RPMI7951 (cell line): ENCODE data around the gene GOLGA7B. TPM values are rescaled to one million over a fixed set of nuclear protein-coding genes. Genes with fewer than 3 reads are reported as not detected.
"Not testable (repeated sequence)": the region's sequence is repeated elsewhere in the genome, so short reads cannot be mapped to it uniquely, and the experiment has no call there.

Source experiments
- DNase-seq: peaks from one replicate; pipeline ENCODE4 v3.0.0-alpha.2; 2012; ENCODE audit warnings: low read depth
- total RNA-seq: library from RNA; depleted of rRNA; stranded (reverse); fragments of >200 nt; shearing (Covaris generic); gene quantifications from 2 replicates; pipeline ENCODE4 v1.2.3, GENCODE V29; 2014

GOLGA7B gene
- total RNA-seq, 1 experiment from 2014 or later = 3.1 TPM

DNA sequence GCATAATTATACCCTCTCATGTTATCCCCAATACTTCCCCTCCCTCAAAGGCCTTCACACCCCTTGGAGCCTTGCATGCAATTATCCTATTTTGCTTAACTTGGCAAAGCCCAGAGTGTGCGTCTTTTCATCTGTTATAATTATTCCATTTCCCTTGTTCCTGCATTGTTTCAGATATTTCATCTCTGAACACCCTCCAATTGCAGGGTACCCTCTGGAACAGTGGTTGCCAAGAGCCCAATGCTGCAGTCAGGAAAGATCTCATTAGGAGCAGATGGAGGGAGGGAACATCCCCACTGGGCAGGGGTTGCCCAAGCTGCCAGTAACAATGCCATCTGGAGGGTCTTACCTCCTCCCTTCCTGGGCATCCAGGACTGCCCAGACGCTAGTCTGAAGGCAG is 18.4 kb upstream of the GOLGA7B start:
- no peak for DNase-seq

DNA sequence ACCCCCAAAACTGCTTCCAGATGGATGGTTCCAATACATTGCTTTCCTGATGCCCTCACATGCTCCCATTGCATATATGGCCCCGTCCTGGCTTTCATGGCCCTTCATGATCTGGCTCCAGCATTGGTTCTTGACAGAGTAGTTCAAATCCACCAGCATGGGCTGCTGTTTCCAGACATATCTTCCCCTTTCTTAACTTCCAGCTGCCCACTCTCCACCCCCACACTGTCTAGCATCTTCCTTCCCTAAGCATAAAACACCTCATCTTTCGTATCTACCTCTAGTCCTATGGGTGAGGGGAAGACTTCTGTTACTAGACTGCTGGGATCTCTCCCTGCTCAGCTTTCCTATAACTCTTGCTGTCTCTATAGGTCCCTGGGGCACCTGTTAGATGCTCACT is 13.2 kb upstream of the GOLGA7B start:
- DNase-seq = no peak

DNA sequence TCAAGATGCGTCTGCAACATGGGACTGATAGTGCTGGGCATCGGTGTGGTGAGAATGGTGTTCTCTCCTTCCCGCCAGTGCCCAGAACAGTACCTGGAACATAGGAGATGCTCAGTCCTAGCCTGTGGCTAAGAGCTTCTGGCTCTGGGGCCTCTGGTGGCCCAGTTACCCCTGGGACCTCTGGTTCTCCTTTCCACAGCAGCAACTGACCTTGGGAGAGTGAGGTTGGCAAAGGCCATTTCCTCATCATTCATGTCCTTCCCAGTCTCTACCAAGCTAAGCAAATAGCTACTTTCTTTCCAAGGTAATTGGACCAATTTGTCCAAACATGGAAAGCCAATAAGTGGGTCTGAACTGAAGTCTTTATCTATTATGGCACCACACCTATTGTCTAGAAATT is 11.6 kb upstream of the GOLGA7B start:
- no peak for DNase-seq

DNA sequence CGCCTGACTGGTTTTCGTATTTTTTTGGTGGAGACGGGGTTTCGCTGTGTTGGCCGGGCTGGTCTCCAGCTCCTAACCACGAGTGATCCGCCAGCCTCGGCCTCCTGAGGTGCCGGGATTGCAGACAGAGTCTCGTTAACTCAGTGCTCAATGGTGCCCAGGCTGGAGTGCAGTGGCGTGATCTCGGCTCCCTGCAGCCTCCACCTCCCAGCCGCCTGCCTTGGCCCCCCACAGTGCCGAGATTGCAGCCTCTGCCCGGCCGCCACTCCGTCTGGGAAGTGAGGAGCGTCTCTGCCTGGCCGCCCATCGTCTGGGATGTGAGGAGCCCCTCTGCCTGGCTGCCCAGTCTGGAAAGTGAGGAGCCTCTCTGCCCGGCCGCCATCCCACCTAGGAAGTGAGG is 8.5 kb upstream of the GOLGA7B start:
- not testable (repeated sequence) for DNase-seq

DNA sequence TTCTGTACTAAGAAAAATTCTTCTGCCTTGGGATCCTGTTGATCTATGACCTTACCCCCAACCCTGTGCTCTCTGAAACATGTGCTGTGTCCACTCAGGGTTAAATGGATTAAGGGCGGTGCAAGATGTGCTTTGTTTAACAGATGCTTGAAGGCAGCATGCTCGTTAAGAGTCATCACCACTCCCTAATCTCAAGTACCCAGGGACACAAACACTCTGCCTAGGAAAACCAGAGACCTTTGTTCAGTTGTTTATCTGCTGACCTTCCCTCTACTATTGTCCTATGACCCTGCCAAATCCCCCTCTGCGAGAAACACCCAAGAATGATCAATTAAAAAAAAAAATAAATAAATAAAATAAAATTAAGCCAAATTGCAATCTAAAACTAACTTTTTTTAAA is 7.5 kb upstream of the GOLGA7B start:
- not testable (repeated sequence) for DNase-seq

DNA sequence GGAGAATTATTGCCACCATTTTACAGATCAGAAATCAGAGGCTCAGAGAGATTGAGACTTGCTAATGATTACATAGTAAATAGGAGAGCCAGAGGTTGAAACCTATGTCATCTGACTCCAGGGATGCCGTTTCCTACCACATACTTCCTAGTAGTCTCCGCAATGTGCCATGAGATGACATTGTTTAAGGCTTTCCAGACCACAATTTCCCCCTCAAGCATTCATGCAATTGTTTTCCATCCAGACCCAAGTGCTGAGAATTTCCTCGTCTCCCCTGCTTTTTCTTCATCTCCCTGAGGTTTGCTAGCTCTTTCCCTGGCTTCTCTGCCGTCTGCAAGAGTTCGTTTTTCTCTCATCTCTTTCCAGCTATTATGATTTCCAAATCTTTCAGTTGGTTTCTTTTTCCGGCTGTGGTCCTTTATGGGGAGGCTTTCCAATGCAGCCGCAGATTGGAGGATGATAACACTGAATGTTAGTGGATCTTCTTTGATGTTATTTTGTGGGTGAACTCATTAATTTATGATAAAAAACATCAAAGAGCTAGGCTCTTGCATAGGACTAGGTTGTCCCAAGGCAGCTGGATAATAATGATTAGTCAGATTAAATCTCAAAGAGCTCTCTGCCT is 6.9 kb upstream of the GOLGA7B start:
- DNase-seq = peak; percentile 96

DNA sequence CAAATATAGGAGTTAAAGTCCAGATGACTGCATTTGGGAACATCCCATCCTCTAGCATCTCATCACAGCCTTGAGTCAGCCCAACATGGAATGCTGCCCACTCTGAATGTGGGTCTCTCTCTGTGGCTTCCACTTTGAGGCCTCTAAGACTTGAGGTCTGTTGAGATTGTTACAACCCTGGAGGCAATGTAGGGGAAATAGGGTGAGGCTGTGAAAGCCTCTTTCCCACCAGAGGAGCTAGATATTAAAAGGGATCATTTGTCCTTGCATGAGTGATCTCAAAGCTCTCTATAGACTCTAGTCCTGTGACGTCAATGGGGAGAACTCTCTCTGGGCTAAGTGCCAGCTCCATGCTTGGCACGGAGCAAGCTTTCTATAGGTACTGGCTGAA is 6.4 kb upstream of the GOLGA7B start:
- peak; percentile 99 for DNase-seq

DNA sequence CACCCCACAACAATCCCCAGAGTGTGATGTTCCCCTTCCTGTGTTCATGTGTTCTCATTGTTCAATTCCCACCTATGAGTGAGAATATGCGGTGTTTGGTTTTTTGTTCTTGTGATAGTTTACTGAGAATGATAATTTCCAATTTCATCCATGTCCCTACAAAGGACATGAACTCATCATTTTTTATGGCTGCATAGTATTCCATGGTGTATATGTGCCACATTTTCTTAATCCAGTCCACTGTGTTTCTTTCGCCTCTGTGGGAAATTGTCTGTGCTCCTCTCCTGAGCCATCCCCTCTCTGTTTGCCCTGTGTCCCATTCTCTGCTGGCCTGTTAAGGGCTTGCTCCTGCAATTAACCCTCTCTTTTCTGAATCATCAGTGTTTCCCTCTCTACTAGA is 5.7 kb upstream of the GOLGA7B start:
- not testable (repeated sequence) for DNase-seq

DNA sequence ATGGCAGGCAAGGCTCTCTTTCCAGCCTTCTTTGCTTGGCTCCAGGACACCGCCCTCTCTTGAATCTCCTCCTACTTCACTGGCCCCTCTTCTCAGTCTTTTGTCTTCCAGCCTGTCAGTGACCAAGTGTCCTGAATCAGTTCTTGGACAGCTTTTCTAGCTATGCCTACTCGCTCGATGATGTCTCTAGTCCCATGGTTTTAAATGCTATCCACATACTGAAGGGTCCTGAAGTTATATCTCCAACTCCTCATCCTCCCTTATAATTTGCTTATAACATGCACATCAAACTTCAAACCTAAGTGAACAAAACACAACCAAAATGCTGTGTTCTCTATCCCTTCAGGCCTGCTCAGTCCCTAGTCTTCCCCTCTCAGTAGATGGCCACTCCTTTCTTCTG is 5.0 kb upstream of the GOLGA7B start:
- no peak for DNase-seq

DNA sequence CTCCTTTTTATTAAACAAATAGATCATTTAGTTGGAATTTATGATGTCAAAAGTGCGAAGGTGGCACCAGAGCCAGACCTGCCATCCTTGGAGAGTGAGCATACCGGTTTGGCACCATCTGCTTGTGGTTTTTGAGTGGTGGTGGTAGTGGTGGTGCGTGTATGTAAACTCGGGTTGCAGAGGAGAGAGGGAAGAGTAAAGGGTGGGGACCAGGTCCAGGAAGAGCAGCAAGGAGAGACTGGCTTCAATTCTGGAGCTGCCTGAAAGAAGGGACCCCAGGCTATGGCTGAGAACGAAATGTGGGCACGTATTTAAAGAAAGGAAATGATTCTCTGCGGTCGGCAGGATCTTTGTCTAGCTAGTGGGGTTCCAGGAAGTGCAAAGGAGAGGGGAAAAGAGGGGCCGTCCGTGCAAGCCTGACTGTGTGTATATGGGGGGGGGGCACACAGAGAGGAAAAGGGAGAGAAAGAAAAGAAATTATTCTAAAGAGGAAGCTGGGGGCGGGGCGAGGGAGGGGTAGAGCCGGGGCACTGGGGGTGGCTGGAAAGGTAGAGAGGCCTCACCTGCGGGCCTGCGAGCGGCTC is 448 bp upstream of the GOLGA7B start:
- DNase-seq = peak; percentile 27

DNA sequence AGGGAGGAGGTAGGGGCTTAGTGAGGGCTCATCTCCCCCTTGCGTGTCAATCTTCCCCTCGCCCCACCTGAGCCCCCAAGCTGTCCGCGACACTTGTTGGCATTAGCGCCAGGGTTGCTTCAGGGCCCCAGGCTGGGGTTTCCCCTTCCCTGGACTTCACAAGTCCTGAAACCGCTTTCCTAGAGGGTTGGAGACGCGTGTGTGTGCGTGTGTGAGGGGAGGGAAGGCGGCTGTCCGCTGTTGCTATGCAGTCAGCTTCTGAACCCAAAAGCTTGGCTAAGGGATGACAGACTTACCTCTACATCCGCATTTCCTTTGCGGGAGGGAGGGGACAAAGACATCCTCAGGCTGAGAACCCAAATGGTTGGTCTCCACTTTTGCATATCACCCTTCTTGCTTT is 803 bp downstream of the GOLGA7B start:
- DNase-seq = peak; percentile 55

DNA sequence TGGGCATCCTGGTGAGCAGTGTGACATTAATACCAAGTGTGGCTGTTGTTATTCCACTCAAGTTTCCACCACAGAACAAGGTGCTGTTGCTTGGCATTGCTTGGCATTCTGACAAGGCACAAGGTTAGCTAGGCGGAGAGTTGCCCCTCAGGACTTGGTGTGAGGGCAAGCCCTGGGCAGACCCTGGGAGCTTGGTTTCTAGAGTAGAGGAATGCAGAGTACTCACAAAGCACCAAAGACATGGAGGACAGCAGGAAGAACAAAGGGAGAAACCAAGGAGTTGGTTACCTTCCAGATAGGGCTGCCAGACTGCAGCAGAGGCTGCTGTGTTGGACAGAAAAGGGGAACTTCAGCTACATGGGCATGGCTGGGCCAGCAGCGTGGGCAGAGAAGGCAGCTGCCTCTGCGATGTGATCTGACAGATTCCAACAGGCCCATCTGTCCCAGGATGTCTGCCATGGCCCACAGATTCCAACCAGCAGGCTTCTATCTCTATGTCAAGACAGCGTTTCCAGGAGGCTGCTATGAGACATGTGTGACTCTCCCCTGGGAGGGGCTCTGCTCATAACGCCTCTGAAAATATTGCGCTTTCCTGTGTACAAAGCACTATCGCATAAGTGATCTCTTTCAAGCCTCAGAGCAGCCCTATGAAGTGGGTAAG is 1.8 kb downstream of the GOLGA7B start:
- DNase-seq = no peak

DNA sequence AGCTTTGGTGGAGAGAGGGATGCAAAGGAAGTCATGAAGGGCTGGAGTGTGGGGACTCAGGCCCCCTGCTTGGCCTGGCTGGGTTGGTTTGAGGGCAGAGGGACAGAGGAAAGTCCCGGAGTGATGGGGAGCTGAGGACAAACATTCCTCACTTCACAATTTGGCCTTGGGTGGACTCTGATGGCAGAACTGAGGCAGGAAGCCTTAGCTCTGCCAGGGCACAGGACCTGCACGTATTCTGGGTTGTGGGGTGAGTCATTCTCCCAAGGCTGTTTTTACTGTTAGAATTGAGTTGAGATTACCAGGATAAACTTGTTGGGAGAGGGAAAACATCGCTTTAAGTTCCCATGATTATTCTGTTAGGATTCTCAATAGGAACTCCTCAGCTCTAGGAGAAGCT is 2.6 kb downstream of the GOLGA7B start:
- DNase-seq = peak; percentile 70

DNA sequence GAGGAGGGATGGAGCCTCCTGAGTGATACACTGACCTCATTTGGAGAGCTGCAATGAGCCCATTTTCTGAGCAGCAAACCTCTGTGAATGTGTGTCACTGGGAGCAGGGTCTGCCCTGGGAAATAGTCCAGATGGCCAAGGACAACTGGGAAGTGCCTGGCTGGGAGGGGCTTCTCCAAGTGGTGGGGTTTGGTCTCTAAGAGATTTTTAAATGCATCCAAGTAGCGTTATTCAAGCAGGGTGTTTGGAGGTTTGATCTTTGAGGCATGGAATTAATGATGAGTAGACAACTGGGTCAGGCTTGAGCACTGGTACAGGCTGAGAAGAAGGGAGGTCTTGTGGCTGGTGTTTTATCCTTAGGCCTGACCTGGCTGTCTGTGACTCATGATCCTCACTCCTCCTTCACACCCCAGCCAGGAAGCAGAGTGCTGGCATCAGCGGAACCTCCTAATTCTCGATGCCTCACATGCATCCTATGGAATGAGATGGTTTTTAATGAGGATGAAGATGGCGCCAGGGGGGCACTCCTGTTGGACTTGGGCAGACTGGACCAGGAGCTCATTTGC is 3.3 kb downstream of the GOLGA7B start:
- DNase-seq = peak; percentile 80

DNA sequence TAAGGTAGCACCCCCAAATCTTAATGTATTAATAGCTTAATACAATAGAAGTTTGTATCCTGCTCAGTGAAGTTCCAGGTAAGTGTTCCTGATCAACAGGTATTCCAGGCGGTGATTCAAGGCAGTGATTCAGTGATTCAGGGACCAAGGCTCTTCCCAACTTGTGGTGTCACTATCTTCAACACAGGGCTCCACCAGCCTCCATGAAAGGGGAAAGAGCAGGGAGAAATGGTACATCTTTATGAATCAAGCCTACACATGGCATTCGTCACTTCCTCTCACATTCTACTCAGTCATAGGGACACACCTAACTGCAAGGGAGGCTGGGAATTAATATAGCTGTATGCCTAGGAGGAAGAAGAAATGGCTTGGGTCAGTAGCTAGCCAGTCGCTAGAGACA is 5.1 kb downstream of the GOLGA7B start:
- no peak for DNase-seq

DNA sequence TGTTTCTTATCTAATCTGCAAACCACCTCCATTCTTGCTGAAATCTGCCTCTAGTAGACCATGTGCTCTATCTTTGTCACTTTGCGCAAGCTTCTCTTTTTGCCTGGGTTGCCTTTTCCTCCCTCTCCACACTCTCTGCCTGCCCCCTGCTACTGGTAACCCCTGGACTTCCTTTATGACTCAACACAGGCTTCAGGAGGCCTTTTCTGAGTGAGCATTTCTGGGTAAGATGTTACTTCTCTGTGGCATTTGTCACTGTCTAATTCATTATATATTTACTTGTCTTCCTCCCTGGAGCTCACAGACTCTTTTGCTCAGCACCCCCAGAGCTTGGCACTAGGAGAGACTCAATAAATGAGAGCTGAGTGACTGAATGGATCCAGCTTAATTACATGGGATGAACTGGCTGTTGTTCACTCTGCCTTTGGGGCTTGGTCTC is 8.4 kb downstream of the GOLGA7B start:
- peak; percentile 78 for DNase-seq

DNA sequence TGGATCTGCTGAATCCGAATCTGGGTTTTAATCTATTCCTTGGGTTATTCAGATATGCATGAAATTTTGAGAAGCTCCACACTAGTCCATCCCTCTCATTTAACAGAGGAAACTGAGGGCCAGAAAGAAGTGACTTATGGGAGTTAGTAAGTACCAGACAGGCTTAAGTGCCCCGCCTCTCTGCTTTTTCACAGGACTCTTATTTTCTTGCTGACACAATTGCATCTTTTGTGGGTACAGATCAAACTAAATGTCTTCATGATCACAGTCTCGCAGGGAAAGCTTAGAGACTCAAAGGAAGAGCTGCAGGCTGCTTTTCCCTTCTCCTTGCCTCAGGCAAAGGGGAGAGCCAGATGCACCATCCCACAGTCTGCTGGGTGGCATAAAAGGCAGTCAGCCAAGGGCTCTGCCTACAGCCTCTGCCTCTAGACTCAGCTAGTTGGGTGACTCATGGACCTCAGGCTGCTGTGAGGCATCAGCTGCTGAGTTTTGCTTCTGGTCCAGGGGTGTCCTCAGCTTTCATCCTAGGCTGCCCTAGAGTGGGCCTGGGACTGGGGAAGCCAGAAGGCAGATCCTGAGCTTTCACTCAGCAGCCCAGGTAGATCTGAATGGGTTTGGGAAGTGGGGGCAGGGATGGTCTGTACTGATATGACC is 11.6 kb downstream of the GOLGA7B start:
- DNase-seq = peak; percentile 98

DNA sequence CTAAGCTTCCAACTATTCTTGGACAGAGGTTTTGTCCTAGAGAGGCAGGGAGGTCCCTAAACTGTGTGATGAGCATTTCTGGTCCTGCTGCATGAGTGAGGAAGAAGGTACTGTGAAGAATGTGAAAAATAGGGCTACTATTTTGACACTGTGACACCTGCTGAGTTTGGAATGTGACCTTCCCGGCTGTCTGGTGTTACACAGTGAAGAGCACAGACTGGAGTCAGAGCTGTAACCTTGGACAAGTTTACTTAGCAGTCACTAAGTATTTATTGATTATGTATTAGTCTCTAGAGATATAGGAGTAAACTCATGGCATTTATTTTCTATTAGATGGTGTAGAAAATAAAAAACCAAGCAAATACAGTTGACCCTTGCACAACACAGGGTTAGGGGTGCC is 12.3 kb downstream of the GOLGA7B start:
- DNase-seq = no peak

DNA sequence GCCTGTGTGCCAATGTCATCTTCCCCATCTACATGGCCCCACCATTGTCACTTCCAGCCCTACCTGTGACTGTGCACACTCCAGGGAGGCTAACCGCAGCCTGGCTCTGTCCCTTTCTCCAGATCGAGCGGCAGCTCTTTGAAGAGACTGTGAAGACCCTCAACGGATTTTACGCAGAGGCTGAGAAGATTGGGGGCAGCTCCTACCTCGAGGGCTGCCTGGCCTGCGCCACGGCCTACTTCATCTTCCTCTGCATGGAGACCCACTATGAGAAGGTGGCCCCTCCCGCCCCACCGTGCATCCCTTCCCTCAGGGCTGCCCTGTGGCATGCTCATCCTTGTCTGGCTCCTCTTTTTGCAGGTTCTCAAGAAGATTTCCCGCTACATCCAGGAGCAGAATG is 14.2 kb downstream of the GOLGA7B start:
- DNase-seq = no peak

DNA sequence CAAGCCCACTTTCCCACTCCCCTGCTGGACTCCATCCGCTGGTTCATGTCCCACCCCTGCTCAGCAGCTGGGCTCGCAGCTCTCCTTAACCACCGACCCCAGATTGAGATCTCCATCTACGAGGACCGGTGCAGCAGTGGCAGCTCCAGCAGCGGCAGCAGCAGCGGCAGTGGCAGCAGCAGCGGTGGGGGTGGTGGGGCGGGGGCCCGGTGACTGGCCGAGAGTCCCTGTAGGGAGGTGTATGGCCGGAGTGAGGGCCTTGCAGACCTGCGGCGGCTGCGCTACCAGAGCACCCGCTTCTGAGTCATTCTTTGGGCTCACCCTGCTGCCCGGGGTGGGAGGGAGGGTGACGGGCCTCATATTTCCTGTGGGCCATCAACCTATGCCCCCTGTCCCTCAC is 15.8 kb downstream of the GOLGA7B start:
- DNase-seq = peak; percentile 69

DNA sequence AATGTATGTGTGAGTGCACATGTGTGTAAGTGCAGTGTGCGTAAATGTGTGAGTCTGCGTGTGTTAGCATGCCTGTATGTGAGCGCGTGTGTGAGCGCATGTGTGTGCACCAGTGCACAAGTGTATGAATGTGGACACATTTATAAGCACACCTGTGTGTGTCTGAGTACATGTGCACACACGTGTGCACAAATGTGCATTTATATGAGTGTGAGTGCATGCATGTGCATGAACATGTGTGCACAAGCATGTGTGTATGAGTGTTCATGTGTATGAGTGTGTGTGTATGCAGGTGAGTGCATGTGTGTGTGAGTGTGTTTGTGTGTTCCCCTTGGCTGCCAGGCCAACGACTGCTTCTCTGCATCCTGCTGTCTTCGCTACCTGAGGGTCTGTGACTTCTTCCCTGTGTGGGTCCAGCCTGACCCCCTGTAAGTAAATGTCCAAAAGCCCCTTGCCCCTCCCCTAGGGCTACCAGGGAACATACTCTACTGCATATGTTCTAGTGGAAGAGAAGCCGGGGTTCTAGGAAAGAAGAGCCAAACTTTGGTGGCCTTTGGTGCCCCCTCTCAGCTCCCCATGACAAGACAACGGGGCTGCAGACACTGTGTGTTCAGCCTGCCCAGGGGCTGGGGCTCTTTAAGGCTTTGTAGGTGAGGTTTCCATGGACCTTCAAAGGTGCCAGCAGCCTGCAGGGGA is 17.0 kb downstream of the GOLGA7B start:
- DNase-seq = no peak

DNA sequence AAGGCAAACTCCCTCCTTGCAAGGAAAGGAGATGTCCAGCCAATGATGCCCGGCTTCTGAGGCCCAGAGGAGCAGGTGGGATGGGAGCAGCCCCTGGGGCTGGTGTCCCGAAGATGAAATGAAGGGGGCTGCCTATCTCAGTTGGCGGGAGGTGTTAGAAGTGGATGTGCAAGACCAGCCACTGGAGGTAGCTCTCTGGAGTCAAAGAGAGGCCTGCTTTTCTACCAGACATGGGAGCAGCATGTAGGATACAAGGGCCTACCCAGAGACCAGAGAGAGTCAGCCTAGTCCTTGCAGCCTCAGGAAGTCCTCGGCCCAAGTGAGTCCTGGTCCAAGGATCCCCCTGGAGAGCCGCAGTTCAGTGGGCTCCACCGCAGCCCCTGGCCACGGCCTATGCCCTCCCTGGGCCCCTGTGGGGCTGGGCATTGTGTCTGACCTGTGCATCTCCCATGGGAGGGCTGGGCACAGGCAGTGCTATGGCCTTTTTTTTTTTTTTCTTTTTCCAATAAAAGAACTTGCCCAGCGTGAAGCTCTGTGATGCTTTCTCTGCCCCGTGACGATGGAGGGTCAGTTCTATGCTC is 17.7 kb downstream of the GOLGA7B start:
- DNase-seq = no peak
